Measurements from ENCODE around the gene DENND1C. TPM values are rescaled to one million over a fixed set of nuclear protein-coding genes. Genes with fewer than 3 reads are reported as not detected.

DENND1C gene
- total RNA-seq, 1 donor, result 23.9 TPM

GRCh38 chr19:6475321-6476108 is 6.1 kb downstream of the DENND1C start:
- Histone ChIP-seq H3K27me3 (ENCODE audit: insufficient read depth, low read length) (no peaks in the 10 kb centered on the region), H3K4me1 (ENCODE audit: insufficient read depth, low read length) (peaks cover 16% of the 10 kb centered on the region), H3K9me3 (ENCODE audit: low read depth, low read length) (no peaks in the 10 kb centered on the region)

GRCh38 chr19:6473647-6474046 is 7.9 kb downstream of the DENND1C start:
- no peaks in the 10 kb centered on the region for H3K27me3 ChIP-seq (ENCODE audit: insufficient read depth, low read length)
- H3K9me3 ChIP-seq (ENCODE audit: low read depth, low read length), result no peaks in the 10 kb centered on the region
- H3K4me3 ChIP-seq (ENCODE audit: low read length), result no peak overlapping the region
- H3K4me1 ChIP-seq (ENCODE audit: insufficient read depth, low read length), result no peaks in the 10 kb centered on the region

More at GRCh38 chr19:6475321-6476108, 6.1 kb downstream of the DENND1C start:
- H3K4me3 ChIP-seq (ENCODE audit: low read length), result no peak overlapping the region

GRCh38 chr19:6472713-6473112 is 8.9 kb downstream of the DENND1C start:
- no peaks in the 10 kb centered on the region for H3K9me3 ChIP-seq (ENCODE audit: low read depth, low read length)
- no peak overlapping the region for H3K4me3 ChIP-seq (ENCODE audit: low read length)
- no peaks in the 10 kb centered on the region for H3K27me3 ChIP-seq (ENCODE audit: insufficient read depth, low read length)
- no peaks in the 10 kb centered on the region for H3K4me1 ChIP-seq (ENCODE audit: insufficient read depth, low read length)

DNA sequence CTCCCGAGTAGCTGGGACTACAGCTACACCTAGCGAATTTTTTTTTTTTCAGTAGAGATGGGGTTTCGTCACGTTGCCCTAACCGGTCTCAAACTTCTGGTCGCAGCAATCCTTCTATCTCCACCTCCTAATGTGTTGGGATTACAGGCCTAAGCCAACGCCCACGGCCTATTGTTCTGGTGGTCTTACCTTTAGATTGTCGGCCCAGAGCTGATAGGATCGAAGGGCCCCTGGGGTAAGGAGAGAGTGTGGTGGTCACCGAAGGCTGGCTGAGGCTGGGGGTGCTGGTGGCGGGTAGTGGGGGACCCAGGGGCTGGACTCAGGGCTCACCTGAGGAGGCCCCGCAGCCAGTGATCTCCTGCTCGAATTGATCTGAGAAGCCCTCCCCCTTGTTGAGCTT is 10.5 kb downstream of the DENND1C start:
- H3K4me3 ChIP-seq (ENCODE audit: low read length), result no peak overlapping the region
- no peaks in the 10 kb centered on the region for H3K27me3 ChIP-seq (ENCODE audit: insufficient read depth, low read length)
- no peaks in the 10 kb centered on the region for H3K4me1 ChIP-seq (ENCODE audit: insufficient read depth, low read length)
- H3K9me3 ChIP-seq (ENCODE audit: low read depth, low read length), result no peaks in the 10 kb centered on the region

- Histone ChIP-seq H3K9me3 (ENCODE audit: low read depth, low read length) (no peaks in the 10 kb centered on the region), H3K4me1 (ENCODE audit: insufficient read depth, low read length) (no peaks in the 10 kb centered on the region), H3K4me3 (ENCODE audit: low read length) (no peak overlapping the region), H3K27me3 (ENCODE audit: insufficient read depth, low read length) (no peaks in the 10 kb centered on the region)
Measured at GRCh38 chr19:6470173-6470572, 11.4 kb downstream of the DENND1C start.

DNA sequence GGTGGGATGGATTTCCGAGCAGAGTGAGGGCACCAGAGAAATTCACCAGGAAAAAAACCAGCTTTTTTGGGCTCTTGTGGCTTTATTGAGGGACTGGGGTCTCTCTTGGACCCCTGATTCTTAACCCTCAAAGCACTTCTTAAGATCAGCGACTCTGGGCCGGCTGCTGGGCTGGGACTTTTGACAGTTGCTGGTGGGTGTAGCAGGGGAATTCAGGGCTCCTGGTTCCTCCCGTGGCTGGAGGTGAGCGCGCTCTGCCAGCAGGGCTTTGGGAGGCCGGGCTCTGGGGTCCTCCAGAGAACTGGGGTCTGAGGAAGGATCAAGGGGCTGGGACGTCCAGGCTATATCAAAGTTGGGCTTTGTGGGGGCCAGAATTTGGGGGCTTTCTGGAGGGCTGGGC is 14.2 kb downstream of the DENND1C start:
- Histone ChIP-seq H3K4me3 (ENCODE audit: low read length) (no peak overlapping the region), H3K9me3 (ENCODE audit: low read depth, low read length) (no peaks in the 10 kb centered on the region), H3K4me1 (ENCODE audit: insufficient read depth, low read length) (peaks cover 10% of the 10 kb centered on the region), H3K27me3 (ENCODE audit: insufficient read depth, low read length) (peaks cover 5% of the 10 kb centered on the region)

- Histone ChIP-seq H3K4me1 (ENCODE audit: insufficient read depth, low read length) (peaks cover 10% of the 10 kb centered on the region), H3K27me3 (ENCODE audit: insufficient read depth, low read length) (peaks cover 5% of the 10 kb centered on the region), H3K9me3 (ENCODE audit: low read depth, low read length) (no peaks in the 10 kb centered on the region), H3K4me3 (ENCODE audit: low read length) (no peak overlapping the region)
Measured at GRCh38 chr19:6466526-6467248, 14.9 kb downstream of the DENND1C start.

DNA sequence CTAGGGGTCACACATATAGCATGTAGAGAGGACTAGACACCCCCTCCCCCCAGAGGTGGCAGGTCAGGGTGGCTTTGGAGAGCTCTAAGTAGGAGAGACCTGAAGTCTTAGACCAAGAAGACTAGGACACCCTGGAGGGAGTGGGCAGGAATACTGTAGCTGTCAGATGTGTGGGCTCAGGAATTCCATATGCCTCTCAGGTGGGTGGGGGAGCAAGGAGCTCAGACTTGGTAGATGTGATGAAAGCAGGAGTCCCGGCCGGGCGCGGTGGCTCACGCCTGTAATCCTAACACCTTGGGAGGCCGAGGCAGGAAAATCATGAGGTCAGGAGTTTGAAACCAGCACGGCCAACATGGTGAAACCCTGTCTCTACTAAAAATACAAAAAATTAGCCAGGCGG is 15.9 kb downstream of the DENND1C start:
- H3K4me3 ChIP-seq (ENCODE audit: low read length), result no peak overlapping the region
- H3K4me1 ChIP-seq (ENCODE audit: insufficient read depth, low read length), result peaks cover 12% of the 10 kb centered on the region
- no peaks in the 10 kb centered on the region for H3K9me3 ChIP-seq (ENCODE audit: low read depth, low read length)
- H3K27me3 ChIP-seq (ENCODE audit: insufficient read depth, low read length), result peaks cover 5% of the 10 kb centered on the region

GRCh38 chr19:6465006-6465405 is 16.6 kb downstream of the DENND1C start:
- H3K9me3 ChIP-seq (ENCODE audit: low read depth, low read length), result no peaks in the 10 kb centered on the region
- H3K27me3 ChIP-seq (ENCODE audit: insufficient read depth, low read length), result peaks cover 5% of the 10 kb centered on the region
- H3K4me1 ChIP-seq (ENCODE audit: insufficient read depth, low read length), result peaks cover 16% of the 10 kb centered on the region
- no peak overlapping the region for H3K4me3 ChIP-seq (ENCODE audit: low read length)

DNA sequence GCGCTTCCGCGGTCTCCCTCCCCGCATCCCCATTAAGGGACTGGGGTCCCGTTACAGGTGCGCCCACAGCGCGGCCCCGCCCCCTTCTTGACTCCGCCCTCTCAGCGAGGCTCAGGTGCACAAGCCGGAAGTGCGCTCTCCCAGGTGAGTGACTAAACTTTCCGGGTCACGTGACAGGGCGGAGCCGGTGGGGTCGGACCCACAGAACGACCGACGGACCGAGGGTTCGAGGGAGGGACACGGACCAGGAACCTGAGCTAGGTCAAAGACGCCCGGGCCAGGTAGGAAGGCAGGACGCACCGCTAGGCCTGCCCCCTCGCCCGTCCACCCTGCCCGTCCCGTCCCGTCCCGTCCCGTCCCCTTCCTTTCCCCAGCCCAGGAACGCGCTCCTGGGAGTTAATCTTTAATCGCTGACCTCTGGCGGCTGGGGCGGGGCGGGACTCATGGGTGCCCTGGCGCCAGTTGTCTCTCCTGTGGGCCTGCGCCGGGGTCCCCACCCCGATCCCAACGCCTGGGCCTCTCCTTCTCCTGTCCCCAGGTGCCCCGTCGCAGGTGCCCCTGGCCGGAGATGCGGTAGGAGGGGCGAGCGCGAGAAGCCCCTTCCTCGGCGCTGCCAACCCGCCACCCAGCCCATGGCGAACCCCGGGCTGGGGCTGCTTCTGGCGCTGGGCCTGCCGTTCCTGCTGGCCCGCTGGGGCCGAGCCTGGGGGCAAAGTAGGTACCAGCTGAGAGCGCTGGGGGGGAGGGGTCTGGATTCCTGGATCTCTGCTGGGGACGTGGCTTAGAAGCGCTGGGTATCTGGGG is 17.3 kb downstream of the DENND1C start, which contains the start of gene CRB3:
TSS of gene CRB3 (plus strand) at position 202 of the 804 bp plus-strand sequence. CDS start at position 633, 431 bp downstream.
- Histone ChIP-seq H3K4me1 (ENCODE audit: insufficient read depth, low read length) (peaks cover 16% of the 10 kb centered on the region), H3K27me3 (ENCODE audit: insufficient read depth, low read length) (peaks cover 5% of the 10 kb centered on the region), H3K4me3 (ENCODE audit: low read length) (no peak within 1 kb of the TSS), H3K9me3 (ENCODE audit: low read depth, low read length) (no peaks in the 10 kb centered on the region)

DNA sequence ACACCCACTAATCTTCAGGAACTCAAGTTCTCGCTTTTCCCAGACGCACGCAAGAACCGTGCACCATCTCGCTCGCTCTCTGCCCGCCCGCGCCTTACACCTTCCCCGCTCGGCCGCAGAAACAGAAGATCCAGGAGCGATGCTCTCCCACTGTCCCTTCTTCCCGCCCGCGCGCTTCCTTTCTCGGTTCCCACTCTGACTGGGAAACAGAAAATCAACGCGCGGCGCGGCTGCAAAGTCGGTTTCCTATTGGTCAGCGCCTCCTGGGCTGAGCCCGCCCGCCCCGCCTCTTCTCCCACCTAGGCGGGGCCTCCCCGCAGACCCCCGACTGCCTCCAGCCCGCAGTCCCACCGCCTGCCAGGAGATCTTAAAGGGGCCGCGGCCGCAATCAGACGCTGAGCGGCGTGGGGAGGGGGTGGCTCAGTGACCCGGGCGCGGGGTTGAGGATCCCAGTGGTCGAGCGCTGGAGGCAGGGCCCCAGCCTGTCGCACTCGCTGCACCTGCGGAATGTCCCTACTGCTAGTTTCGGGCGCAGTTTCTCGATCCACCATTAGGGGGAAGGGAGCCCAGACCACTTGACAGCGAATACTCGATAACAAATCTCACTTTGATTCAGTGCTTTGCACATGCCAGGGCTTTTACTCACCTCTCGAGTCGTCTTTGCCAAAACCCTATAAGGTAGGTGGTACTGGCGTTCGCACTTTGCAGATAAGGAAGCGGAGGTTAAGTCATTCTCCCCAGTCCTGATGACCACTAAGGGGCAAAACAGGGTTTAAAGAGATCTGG is 21.3 kb downstream of the DENND1C start:
- H3K4me1 ChIP-seq (ENCODE audit: insufficient read depth, low read length), result peaks cover 16% of the 10 kb centered on the region
- peaks cover 7% of the 10 kb centered on the region for H3K27me3 ChIP-seq (ENCODE audit: insufficient read depth, low read length)
- H3K4me3 ChIP-seq (ENCODE audit: low read length), result peak overlapping the region; percentile 53
- H3K9me3 ChIP-seq (ENCODE audit: low read depth, low read length), result no peaks in the 10 kb centered on the region

- Histone ChIP-seq H3K27me3 (ENCODE audit: insufficient read depth, low read length) (peaks cover 7% of the 10 kb centered on the region), H3K4me1 (ENCODE audit: insufficient read depth, low read length) (peaks cover 14% of the 10 kb centered on the region), H3K9me3 (ENCODE audit: low read depth, low read length) (no peaks in the 10 kb centered on the region), H3K4me3 (ENCODE audit: low read length) (peak within 1 kb of the TSS; percentile 53)
Measured at GRCh38 chr19:6459262-6460098, 22.1 kb downstream of the DENND1C start, which contains the start of gene SLC25A23. Gene SLC25A23, minus strand, starts transcription at chr19:6459792. Its CDS starts 164 bp downstream, at chr19:6459628.

DNA sequence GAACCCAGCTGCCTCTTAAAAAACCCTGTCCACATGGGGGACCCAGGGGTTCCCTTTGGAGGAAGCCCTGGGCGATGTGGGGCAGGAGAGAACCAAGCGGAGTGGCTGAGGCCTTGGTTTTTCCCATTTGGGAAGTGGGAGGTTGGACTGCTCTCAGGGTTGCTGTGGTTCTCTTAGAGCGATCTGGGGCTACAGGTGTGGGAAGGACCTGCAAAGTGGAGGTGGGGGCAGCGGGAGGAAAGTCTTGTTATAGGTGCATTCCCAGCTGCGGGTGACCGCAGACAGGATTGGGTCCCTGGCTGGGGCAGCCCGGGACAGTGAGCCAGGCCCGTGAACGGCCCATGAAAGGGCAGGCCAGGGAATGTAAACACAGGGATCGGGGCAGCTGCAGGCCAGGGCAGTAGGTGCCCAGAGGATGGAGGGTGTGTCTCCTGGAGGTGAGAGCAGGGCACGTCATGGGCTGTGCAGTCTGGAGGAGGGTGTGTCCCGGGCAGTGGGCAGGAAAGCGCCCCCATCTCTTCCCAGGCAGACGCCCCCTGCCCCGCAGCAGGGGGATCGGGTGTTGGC is 22.8 kb downstream of the DENND1C start:
- H3K4me1 ChIP-seq (ENCODE audit: insufficient read depth, low read length), result peaks cover 7% of the 10 kb centered on the region

More for the DNA sequence above, 22.8 kb downstream of the DENND1C start:
- Histone ChIP-seq H3K9me3 (ENCODE audit: low read depth, low read length) (no peaks in the 10 kb centered on the region), H3K4me3 (ENCODE audit: low read length) (no peak overlapping the region), H3K27me3 (ENCODE audit: insufficient read depth, low read length) (peaks cover 4% of the 10 kb centered on the region)

All from mononuclear cell (primary cell).